GM10266 (cell line): ENCODE measurements around the gene WNT3A.

Experiments used
- DNase-seq: peaks from one replicate; pipeline ENCODE4 v3.0.0; 2012; ENCODE audit errors: extremely low spot score
- CTCF ChIP-seq: IDR thresholded peaks from 2 replicates; pipeline ENCODE4 v1.5.1; 2012; ENCODE audit warnings: mild to moderate bottlenecking, low read depth; ENCODE audit not compliant: control insufficient read depth, insufficient read depth; ENCODE audit errors: missing control alignments

The WNT3A gene

DNA sequence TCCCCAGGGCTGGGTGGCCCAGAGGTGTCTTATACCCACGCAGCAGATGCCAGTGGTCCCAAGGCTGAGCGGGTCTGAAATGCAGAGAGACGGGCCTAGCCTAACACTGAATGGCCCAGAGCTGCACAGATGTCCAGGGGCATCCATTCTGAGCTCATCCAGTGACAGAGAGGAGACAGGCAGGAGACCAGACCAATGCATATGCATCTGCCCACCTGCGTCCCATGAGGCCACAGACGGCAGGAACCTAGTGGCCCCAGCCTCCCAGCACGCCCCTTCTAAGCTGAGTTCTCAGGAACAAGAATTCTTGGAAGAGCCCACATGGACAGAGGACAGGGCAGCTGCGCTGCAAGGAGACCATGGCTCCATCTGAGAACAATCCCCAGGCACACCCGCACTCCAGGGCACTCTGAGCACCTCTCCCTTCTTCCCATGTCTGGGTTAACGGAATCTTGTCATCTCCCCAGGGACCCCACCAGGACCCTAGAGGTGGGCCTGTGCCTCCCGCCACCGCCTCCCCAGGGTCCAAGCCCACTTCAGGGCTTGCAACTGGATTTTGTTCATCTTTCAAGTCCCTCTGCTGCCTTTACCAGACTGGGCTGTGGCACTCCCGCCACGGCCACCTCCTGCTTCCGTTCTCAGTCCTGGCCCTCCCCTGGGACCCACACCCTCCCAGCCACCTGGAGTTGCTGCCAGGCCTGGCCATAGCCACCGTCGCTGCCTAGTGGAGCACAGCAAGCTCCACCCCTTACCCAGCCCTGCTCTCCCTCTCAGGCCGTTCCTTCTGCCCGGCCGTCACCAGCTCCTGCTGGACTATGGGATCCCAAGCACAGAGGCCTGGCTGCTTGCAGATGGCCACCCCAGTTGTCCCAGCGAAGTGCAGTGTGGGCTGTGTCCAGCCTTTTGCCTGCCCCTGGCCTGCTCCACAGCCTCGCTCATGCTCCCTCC is 3.3 kb downstream of the WNT3A start:
- no peak for TF ChIP-seq CTCF
- no peak for DNase-seq

- no peak for DNase-seq
- TF ChIP-seq CTCF: no peak
Measured at GRCh38 chr1:228010921-228011320, 4.1 kb downstream of the WNT3A start.

DNA sequence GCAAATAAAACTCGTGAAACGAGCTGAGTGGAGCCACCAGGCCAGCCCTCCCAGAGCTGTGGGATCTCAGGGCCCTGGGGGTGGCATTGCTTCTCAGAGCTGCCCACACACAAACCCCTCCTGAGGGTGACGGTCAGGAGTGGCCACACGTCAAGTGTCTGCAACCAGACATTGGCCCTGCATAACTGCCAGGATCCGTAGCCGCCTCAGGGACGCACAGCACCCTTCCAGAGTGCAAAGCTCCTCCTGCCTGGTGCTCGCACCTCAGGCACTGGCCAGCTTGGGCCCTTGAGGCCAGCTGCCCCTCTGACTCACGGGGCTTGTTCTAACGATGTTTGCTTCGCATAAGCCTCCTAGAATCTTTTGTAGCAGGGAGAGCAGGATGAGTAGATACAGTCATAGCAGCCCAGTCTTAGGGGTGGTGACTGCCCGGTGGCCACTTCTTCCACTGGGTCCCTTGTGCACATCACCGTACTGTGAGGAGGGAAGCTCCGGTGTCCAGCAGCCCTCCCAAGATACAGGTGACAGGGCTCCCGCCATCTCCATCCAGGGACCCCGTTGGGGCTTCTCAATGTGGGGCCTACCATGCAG is 5.0 kb downstream of the WNT3A start:
- DNase-seq: no peak
- TF ChIP-seq CTCF: no peak

DNA sequence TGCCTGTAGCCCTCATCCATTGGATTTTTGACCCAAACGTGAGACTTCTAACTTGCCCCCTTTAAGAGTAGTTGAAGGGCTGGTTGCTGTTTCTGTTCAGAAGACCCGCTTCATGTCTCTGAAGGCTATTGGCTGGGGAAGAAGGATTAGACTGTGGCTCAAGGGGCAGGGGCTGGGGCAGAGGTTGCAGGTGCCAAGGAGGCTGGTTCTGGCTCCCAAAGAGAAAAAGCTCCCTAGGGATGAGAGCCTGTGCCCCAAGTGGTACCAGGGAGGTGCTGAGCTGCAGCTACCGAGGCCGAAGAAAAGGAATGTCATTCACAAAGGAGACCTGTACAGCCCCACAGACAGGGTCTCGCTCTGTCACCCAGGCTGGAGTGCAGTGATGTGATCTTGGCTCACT is 5.8 kb downstream of the WNT3A start:
- TF ChIP-seq CTCF: no peak
- DNase-seq: no peak

DNA sequence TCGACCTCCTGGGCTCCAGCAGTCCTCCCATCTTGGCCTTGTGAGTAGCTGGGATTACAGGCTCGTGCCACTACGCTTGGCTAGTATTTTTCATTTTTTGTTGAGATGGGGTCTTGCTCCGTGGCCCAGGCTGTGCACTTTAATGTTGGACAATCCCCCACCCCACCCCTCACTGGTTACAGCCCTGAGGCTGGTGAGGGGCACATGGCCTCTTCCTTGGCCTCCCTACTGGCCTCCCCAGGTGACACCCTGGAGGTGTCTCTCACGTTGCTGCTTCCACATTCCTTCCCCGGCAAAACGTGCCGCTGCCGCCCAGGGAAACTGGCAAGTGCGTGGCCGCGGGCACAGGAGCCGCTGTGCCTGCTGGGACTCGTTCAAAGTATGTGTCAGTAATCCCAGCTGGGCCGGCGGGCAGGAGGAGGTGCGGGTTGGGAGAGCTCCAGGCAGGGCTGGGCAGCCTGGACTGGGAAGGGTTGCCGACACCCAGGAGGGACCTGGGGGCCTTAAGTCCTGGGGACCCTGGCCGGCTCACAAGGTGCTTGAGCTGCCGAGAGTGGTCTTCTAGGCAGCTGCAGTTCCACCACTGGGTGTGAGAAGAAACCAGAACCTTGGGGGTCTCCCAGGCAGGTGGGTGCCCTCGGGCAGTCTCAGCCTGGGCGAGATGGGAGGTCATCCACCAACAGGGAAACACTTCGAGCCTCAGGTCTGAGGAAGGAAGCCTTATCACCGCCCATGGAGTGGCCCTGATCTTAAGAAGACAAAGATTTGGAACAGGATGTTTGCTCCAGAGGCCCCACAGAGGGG is 6.5 kb downstream of the WNT3A start:
- DNase-seq: no peak
- no peak for TF ChIP-seq CTCF

- no peak for TF ChIP-seq CTCF
- DNase-seq: no peak
Measured at GRCh38 chr1:228013935-228014930, 7.4 kb downstream of the WNT3A start.
